Activated T-helper 2 cell treated with anti-CD3 and anti-CD28 coated beads, Interferon-gamma antibody, Interleukin-2, Interleukin-4, amounts not matched to agents 10 μg/mL and 5 μg/mL and 100 μg/mL, durations not matched to agents 14 hours and 24 hours and 36 hours (primary cell): Measurements from ENCODE around the gene XRRA1. TPM values are rescaled to one million over a fixed set of nuclear protein-coding genes. Genes with fewer than 3 reads are reported as not detected.
"Not testable (repeated sequence)": the region's sequence is repeated elsewhere in the genome, so short reads cannot be mapped to it uniquely, and the experiment has no call there.

Source experiments
- DNase-seq: peaks from one replicate; pipeline ENCODE4 v3.0.0; 2021; ENCODE audit warnings: low spot score
- H3K27ac Mint-ChIP-seq: one replicate; pipeline ENCODE4 v1.8.0; 2021; ENCODE audit warnings: mixed read lengths
- H3K27me3 Mint-ChIP-seq: one replicate; pipeline ENCODE4 v1.8.0; 2021; ENCODE audit warnings: low read depth, mixed read lengths
- H3K36me3 Mint-ChIP-seq: one replicate; pipeline ENCODE4 v1.8.0; 2021; ENCODE audit warnings: low read depth, mixed read lengths
- H3K4me1 Mint-ChIP-seq: one replicate; pipeline ENCODE4 v1.8.0; 2021; ENCODE audit warnings: low read depth, mixed read lengths
- H3K4me3 Mint-ChIP-seq: one replicate; pipeline ENCODE4 v1.8.0; 2021; ENCODE audit warnings: low read depth, mild to moderate bottlenecking, moderate library complexity, mixed read lengths
- H3K9me3 Mint-ChIP-seq: one replicate; pipeline ENCODE4 v1.8.0; 2021; ENCODE audit warnings: mixed read lengths
- intact Hi-C: fragments of 100-400 bp; cut with micrococcal nuclease; formaldehyde crosslinking; loops from one replicate; pipeline ENCODE4 v1.15.1; 2023
- total RNA-seq: library from RNA; stranded (reverse); gene quantifications from 2 replicates; pipeline ENCODE4 v1.2.3, GENCODE V29; 2022

Gene XRRA1
- total RNA-seq, 1 donor from 2014 or later, result 10.7 TPM

- no peak for DNase-seq
- H3K9me3 Mint-ChIP-seq, result no peaks in the 10 kb centered on the region
- H3K27me3 Mint-ChIP-seq, result no peaks in the 10 kb centered on the region
- H3K4me1 Mint-ChIP-seq, result peaks cover 10% of the 10 kb centered on the region
- intact Hi-C loops, result no loop called here
- H3K27ac Mint-ChIP-seq, result no peak overlapping the region
- peaks cover 74% of the 10 kb centered on the region for H3K36me3 Mint-ChIP-seq
- H3K4me3 Mint-ChIP-seq, result no peak overlapping the region
Observed at GRCh38 chr11:74970852-74971395, 22.0 kb upstream of the XRRA1 start.

GRCh38 chr11:74966651-74967050 lies 17.8 kb upstream of the XRRA1 start:
- no peaks in the 10 kb centered on the region for H3K9me3 Mint-ChIP-seq
- H3K36me3 Mint-ChIP-seq, result peaks cover 59% of the 10 kb centered on the region
- no peak overlapping the region for H3K4me3 Mint-ChIP-seq
- intact Hi-C loops, result no loop called here
- no peak overlapping the region for H3K27ac Mint-ChIP-seq
- no peak for DNase-seq
- peaks cover 21% of the 10 kb centered on the region for H3K4me1 Mint-ChIP-seq
- no peaks in the 10 kb centered on the region for H3K27me3 Mint-ChIP-seq

- H3K27me3 Mint-ChIP-seq, H3K9me3 Mint-ChIP-seq, H3K4me3 Mint-ChIP-seq, DNase-seq, H3K27ac Mint-ChIP-seq, intact Hi-C loops: not testable (repeated sequence)
- peaks cover 45% of the 10 kb centered on the region for H3K36me3 Mint-ChIP-seq
- H3K4me1 Mint-ChIP-seq, result peaks cover 46% of the 10 kb centered on the region
Observed at GRCh38 chr11:74960128-74960527, 11.2 kb upstream of the XRRA1 start.

GRCh38 chr11:74957937-74958629 lies 9.2 kb upstream of the XRRA1 start:
- intact Hi-C loops, result no loop called here
- H3K27me3 Mint-ChIP-seq, result no peaks in the 10 kb centered on the region
- H3K36me3 Mint-ChIP-seq, result peaks cover 48% of the 10 kb centered on the region
- no peak for DNase-seq
- no peaks in the 10 kb centered on the region for H3K9me3 Mint-ChIP-seq
- H3K4me3 Mint-ChIP-seq, result no peak overlapping the region
- H3K4me1 Mint-ChIP-seq, result peaks cover 50% of the 10 kb centered on the region
- no peak overlapping the region for H3K27ac Mint-ChIP-seq

GRCh38 chr11:74956397-74957015 lies 7.6 kb upstream of the XRRA1 start:
- H3K4me1 Mint-ChIP-seq, result peaks cover 49% of the 10 kb centered on the region
- H3K36me3 Mint-ChIP-seq, result peaks cover 55% of the 10 kb centered on the region
- no peak overlapping the region for H3K27ac Mint-ChIP-seq
- H3K27me3 Mint-ChIP-seq, result no peaks in the 10 kb centered on the region
- DNase-seq, result no peak
- no peaks in the 10 kb centered on the region for H3K9me3 Mint-ChIP-seq
- H3K4me3 Mint-ChIP-seq, result no peak overlapping the region
- intact Hi-C loops, result no loop called here

GRCh38 chr11:74954199-74954598 lies 5.3 kb upstream of the XRRA1 start:
- H3K27me3 Mint-ChIP-seq, result no peaks in the 10 kb centered on the region
- H3K27ac Mint-ChIP-seq, result no peak overlapping the region
- no peak for DNase-seq
- peaks cover 64% of the 10 kb centered on the region for H3K36me3 Mint-ChIP-seq
- intact Hi-C loops, result no loop called here
- H3K9me3 Mint-ChIP-seq, result no peaks in the 10 kb centered on the region
- peaks cover 55% of the 10 kb centered on the region for H3K4me1 Mint-ChIP-seq
- no peak overlapping the region for H3K4me3 Mint-ChIP-seq

GRCh38 chr11:74953451-74953850 lies 4.6 kb upstream of the XRRA1 start:
- Mint-ChIP-seq H3K36me3 (peaks cover 62% of the 10 kb centered on the region), H3K9me3 (no peaks in the 10 kb centered on the region), H3K4me1 (peaks cover 53% of the 10 kb centered on the region), H3K4me3 (no peak overlapping the region), H3K27ac (no peak overlapping the region), H3K27me3 (no peaks in the 10 kb centered on the region)
- no peak for DNase-seq
- intact Hi-C loops, result no loop called here

GRCh38 chr11:74952752-74953151 lies 3.9 kb upstream of the XRRA1 start:
- Mint-ChIP-seq H3K4me1 (peaks cover 50% of the 10 kb centered on the region), H3K4me3 (no peak overlapping the region), H3K9me3 (no peaks in the 10 kb centered on the region), H3K27ac (no peak overlapping the region), H3K36me3 (peaks cover 58% of the 10 kb centered on the region), H3K27me3 (no peaks in the 10 kb centered on the region)
- DNase-seq, result no peak
- intact Hi-C loops, result no loop called here

- peak overlapping the region; percentile 35 for H3K27ac Mint-ChIP-seq
- no peaks in the 10 kb centered on the region for H3K27me3 Mint-ChIP-seq
- H3K36me3 Mint-ChIP-seq, result peaks cover 50% of the 10 kb centered on the region
- peak overlapping the region; percentile 95 for H3K4me3 Mint-ChIP-seq
- no peaks in the 10 kb centered on the region for H3K9me3 Mint-ChIP-seq
- no peak for DNase-seq
- intact Hi-C loops, result no loop called here
- H3K4me1 Mint-ChIP-seq, result peaks cover 45% of the 10 kb centered on the region
Observed at GRCh38 chr11:74951226-74951625, 2.3 kb upstream of the XRRA1 start.

- H3K36me3 Mint-ChIP-seq, result peaks cover 50% of the 10 kb centered on the region
- H3K4me3 Mint-ChIP-seq, result peak overlapping the region; percentile 95
- no peaks in the 10 kb centered on the region for H3K9me3 Mint-ChIP-seq
- peaks cover 41% of the 10 kb centered on the region for H3K4me1 Mint-ChIP-seq
- intact Hi-C loops, result no loop called here
- no peaks in the 10 kb centered on the region for H3K27me3 Mint-ChIP-seq
- no peak for DNase-seq
- peak overlapping the region; percentile 94 for H3K27ac Mint-ChIP-seq
Observed at GRCh38 chr11:74950374-74950969, 1.6 kb upstream of the XRRA1 start.

- Mint-ChIP-seq H3K9me3 (no peaks in the 10 kb centered on the region), H3K4me1 (peaks cover 44% of the 10 kb centered on the region), H3K27me3 (no peaks in the 10 kb centered on the region), H3K27ac (peak overlapping the region; percentile 94), H3K4me3 (peak overlapping the region; percentile 95), H3K36me3 (peaks cover 44% of the 10 kb centered on the region)
- intact Hi-C loops, result loop anchor here (1.0 to 10.0 kb wide), 3 partner anchors 17 to 555 kb away; partner anchors contain the start of genes NEU3 and PGM2L1
- no peak for DNase-seq
Observed at GRCh38 chr11:74949753-74950137, 854 bp upstream of the XRRA1 start.

GRCh38 chr11:74948546-74948897 lies 369 bp downstream of the XRRA1 start:
- H3K4me3 Mint-ChIP-seq, result peak overlapping the region; percentile 95
- DNase-seq, result no peak
- H3K27ac Mint-ChIP-seq, result peak overlapping the region; percentile 94
- intact Hi-C loops, result loop anchor here (2.0 to 10.0 kb wide), 2 partner anchors 16 to 554 kb away; partner anchors contain the start of gene PGM2L1
- peaks cover 35% of the 10 kb centered on the region for H3K36me3 Mint-ChIP-seq
- H3K27me3 Mint-ChIP-seq, result no peaks in the 10 kb centered on the region
- no peaks in the 10 kb centered on the region for H3K9me3 Mint-ChIP-seq
- H3K4me1 Mint-ChIP-seq, result peaks cover 39% of the 10 kb centered on the region
